ENCODE data around the gene RELA. TPM values are rescaled to one million over a fixed set of nuclear protein-coding genes. Genes with fewer than 3 reads are reported as not detected.

Gene RELA
- total and polyA plus RNA-seq, 2 of the 13 experiments (the other 11 are each of a cell fraction or from before 2014, with no cell fraction given), result 21.4 to 40.5 TPM

- Histone ChIP-seq H3K4me3 (replicated peaks in 1 of 3; ENCODE audit: insufficient read depth in 1 of 3, low read depth in 2 of 3, low read length in 3 of 3) (no peak overlapping the region), H3K9me3 (ENCODE audit: low read length) (no peaks in the 10 kb centered on the region), H3K27ac (ENCODE audit: extremely low read length, insufficient read depth, low read length) (no peak overlapping the region), H2AFZ (ENCODE audit: low read length) (no peak overlapping the region), H3K4me1 (ENCODE audit: insufficient read depth, low read length) (peaks cover 10% of the 10 kb centered on the region), H3K9ac (ENCODE audit: insufficient read depth, low read depth, low read length) (no peak overlapping the region), H4K20me1 (ENCODE audit: insufficient read depth, low read length) (no peaks in the 10 kb centered on the region), H3K4me2 (ENCODE audit: low read depth, low read length) (no peak overlapping the region), H3K36me3 (replicated peaks in 1 of 2; ENCODE audit: control insufficient read depth in 1 of 2, insufficient read depth in 2 of 2, low read length in 2 of 2) (no peaks in the 10 kb centered on the region), H3K79me2 (ENCODE audit: insufficient read depth, low read length) (no peaks in the 10 kb centered on the region), H3K27me3 (ENCODE audit: control insufficient read depth in 1 of 2, insufficient read depth in 2 of 2, low read length in 2 of 2) (peaks cover 2 to 38% of the 10 kb centered on the region in 2 experiments)
- intact Hi-C loops (cut with micrococcal nuclease; ENCODE audit: unreplicated experiment) (no loop called here), in situ Hi-C loops (cut with HindIII; ENCODE audit: extremely low pct_ligation_motif_present, low pct_unique_long_range_greater_than_20kb) (no loop called here)
- DNase-seq (ENCODE audit: low spot score) (no peak), FAIRE-seq (no peak), ATAC-seq (no peak)
- WGBS (ENCODE audit: low lambda C conversion rate), result 0% methylated on average over 3 of the region's 3 CpGs
- ChIA-PET CTCF (ENCODE audit: low intra/inter-chr PET ratio, low total read pairs) (no interaction called here), POLR2A (no interaction called here)
- no peak for TF ChIP-seq GATAD2A (CRISPR knock-in tag; IDR thresholded peaks at IDR 0.05)
- no peak for TF ChIP-seq CEBPB (IDR thresholded peaks at IDR 0.05; ENCODE audit: borderline replicate concordance, low read depth, low read length)
- TF ChIP-seq CENPX (CRISPR knock-in tag; IDR thresholded peaks at IDR 0.05), result no peak
- no peak for TF ChIP-seq HDAC6 (IDR thresholded peaks at IDR 0.05; ENCODE audit: low read depth, low read length)
- no peak for TF ChIP-seq SRSF4 (IDR thresholded peaks at IDR 0.05; ENCODE audit: low read depth, low read length, poor library complexity, severe bottlenecking)
- no TSS peak for BruUV-seq (replicated peaks)
Measured at GRCh38 chr11:65700399-65700798, 37.7 kb upstream of the RELA start.

GRCh38 chr11:65699306-65699705 lies 36.6 kb upstream of the RELA start:
- FAIRE-seq (no peak), ATAC-seq (no peak)

More at GRCh38 chr11:65699306-65699705, 36.6 kb upstream of the RELA start:
- Histone ChIP-seq H3K27me3 (ENCODE audit: control insufficient read depth in 1 of 2, insufficient read depth in 2 of 2, low read length in 2 of 2) (peaks cover 2 to 38% of the 10 kb centered on the region in 2 experiments), H3K36me3 (replicated peaks in 1 of 2; ENCODE audit: control insufficient read depth in 1 of 2, insufficient read depth in 2 of 2, low read length in 2 of 2) (no peaks in the 10 kb centered on the region), H3K4me3 (replicated peaks in 1 of 3; ENCODE audit: insufficient read depth in 1 of 3, low read depth in 2 of 3, low read length in 3 of 3) (no peak overlapping the region), H3K27ac (ENCODE audit: extremely low read length, insufficient read depth, low read length) (no peak overlapping the region), H3K4me2 (ENCODE audit: low read depth, low read length) (no peak overlapping the region), H3K9me3 (ENCODE audit: low read length) (no peaks in the 10 kb centered on the region), H3K79me2 (ENCODE audit: insufficient read depth, low read length) (no peaks in the 10 kb centered on the region), H4K20me1 (ENCODE audit: insufficient read depth, low read length) (no peaks in the 10 kb centered on the region), H3K4me1 (ENCODE audit: insufficient read depth, low read length) (peaks cover 15% of the 10 kb centered on the region), H2AFZ (ENCODE audit: low read length) (no peak overlapping the region), H3K9ac (ENCODE audit: insufficient read depth, low read depth, low read length) (no peak overlapping the region)
- in situ Hi-C loops (cut with HindIII; ENCODE audit: extremely low pct_ligation_motif_present, low pct_unique_long_range_greater_than_20kb), result no loop called here
- 23% methylated on average over 7 of the region's 7 CpGs for WGBS (ENCODE audit: low lambda C conversion rate)
- no peak for TF ChIP-seq PAF1 (CRISPR knock-in tag; IDR thresholded peaks at IDR 0.05)
- TF ChIP-seq SMAD3 (CRISPR knock-in tag; IDR thresholded peaks at IDR 0.05), result no peak
- no peak for TF ChIP-seq U2AF2 (IDR thresholded peaks at IDR 0.05; ENCODE audit: low read depth, low read length)
- TF ChIP-seq ZNF816 (CRISPR knock-in tag; IDR thresholded peaks at IDR 0.05; ENCODE audit: borderline replicate concordance), result no peak
- TF ChIP-seq ZNF720 (CRISPR knock-in tag; IDR thresholded peaks at IDR 0.05), result no peak
- TF ChIP-seq ZNF24 (IDR thresholded peaks at IDR 0.05), result no peak
- no peak for TF ChIP-seq ZNF83 (CRISPR knock-in tag; IDR thresholded peaks at IDR 0.05; ENCODE audit: borderline replicate concordance)
- TF ChIP-seq TCF7 (IDR thresholded peaks at IDR 0.05; ENCODE audit: low read depth), result no peak
- ChIA-PET CTCF (ENCODE audit: low intra/inter-chr PET ratio, low total read pairs) (no interaction called here), POLR2A (no interaction called here)
- intact Hi-C loops (cut with micrococcal nuclease; ENCODE audit: unreplicated experiment), result no loop called here
- no TSS peak for BruUV-seq (replicated peaks)
- no peak for DNase-seq (ENCODE audit: low spot score)

Data from HepG2 (cell line).